Activated CD4-positive, alpha-beta T cell treated with anti-CD3 and anti-CD28 coated beads for 48 hours (primary cell): Measurements from ENCODE around the gene HID1.
"Not testable (repeated sequence)": the region's sequence is repeated elsewhere in the genome, so short reads cannot be mapped to it uniquely, and the experiment has no call there.

ENCODE experiments used
- DNase-seq: peaks from one replicate; pipeline ENCODE4 v3.0.0-alpha.2; 2020

The HID1 gene

DNA sequence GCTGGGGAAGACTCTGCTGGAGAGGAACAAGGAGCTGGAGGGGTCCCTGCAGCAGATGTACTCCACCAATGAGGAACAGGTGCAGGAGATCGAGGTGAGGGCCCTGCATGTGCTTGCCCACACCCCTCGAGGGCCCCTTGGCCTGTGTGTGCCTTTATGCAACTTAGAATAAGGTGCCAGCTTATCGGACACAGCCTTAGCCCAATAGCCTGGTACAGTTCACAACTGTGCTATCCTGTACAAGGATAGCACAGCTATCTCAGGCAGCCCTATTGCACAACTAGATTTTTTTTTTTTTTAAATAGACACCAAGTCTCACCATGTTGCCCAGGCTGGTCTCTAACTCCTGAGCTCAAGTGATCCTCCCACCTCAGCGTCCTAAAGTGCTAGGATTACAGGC is 27.0 kb upstream of the HID1 start:
- DNase-seq: no peak

- DNase-seq: no peak
Measured at GRCh38 chr17:74998783-74999182, 26.2 kb upstream of the HID1 start.

DNA sequence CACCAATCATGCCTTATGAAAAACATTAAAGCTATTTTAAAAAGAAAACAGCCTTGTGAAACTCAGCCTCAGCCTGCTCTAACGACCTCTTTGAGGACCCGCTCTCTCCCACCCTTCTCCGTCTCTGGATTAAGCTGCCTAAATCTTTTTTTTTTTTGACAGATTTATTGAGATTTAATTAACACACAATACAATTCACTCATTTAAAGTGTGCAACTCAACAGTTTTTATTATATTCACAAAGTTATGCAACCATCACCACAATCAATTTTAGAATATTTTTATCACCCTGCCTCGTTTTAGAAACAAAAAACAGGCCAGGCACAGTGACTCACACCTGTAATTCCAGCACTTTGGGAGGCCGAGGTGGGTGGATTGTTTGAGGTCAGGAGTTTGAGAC is 23.3 kb upstream of the HID1 start:
- DNase-seq: no peak

DNA sequence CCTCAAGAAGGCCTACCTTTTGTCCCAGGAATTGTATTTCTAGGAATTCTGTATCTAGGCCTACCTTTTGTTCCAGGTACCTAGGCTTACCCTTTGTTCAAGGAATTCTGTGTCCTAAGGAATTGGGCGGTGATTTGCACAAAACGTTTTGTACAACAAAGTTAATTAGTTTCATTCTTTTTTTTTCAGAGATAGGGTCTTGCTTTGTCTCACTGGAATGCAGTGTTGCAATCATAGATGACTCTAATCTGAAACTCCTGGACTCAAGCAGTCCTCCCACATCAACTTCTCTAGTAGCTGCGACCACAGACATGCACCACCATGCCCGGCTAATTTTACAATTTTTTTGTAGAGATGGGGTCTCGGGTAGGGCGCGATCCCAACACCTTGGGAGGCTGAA is 21.9 kb upstream of the HID1 start:
- DNase-seq: no peak

DNA sequence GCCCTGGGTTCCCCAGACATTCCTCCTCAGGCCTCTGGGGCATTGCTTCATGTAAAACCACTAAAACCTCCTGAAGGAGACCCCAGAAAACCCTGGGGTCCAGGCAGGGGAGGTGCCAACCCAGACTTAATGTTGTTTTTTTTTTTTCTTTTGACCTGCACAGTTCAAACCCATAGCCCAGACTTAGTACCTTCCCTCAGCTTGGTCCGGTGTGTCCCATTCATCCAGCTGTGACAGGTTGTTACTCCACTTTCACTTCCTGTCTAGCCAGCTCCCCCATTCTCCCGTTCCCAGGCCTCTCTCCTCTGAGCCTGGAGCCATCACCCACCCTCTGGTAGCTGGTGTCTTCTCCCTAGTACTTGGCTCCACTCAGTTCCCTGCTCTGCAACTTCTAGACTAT is 19.7 kb upstream of the HID1 start:
- DNase-seq: no peak

GRCh38 chr17:74990581-74991105 is 18.1 kb upstream of the HID1 start:
- DNase-seq: no peak

DNA sequence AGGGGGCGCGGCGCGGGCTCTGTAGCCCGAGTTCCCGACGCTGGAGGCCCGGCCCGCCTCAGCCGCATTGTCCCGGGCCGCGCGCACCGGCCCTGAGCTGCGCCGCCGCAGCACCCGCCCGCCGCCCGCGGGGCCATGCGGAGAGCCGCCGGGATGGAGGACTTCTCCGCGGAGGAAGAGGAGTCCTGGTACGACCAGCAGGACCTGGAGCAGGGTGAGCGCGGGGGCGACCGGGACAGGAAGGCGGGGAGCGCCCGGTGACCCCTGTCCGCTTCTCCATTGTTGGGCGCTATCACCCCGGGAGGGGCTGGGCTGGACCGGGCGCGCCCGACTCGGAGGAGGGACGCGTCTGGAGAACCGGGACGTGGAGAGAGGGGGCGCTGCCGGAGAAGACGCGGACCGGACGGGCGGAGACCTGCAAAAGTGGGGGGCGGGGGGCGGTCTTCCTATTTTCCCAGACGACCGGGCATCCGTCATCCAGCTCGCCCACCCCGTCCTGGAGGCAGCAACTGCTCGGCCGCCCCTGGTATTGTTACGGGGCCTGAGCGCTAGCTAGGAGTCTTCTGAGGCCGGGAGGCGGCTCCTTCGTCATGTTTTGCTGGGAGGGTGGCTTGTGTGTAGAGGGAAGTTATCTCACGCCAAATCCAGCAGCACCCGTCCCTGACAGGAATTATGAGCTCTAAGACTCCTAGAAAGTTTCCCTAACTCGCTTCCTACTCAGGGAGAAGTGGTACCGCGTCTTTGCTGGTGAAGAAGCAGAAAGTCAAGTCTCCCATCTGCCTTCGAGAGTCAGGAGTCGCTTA is 15.6 kb upstream of the HID1 start:
- peak; percentile 17 for DNase-seq

- peak; percentile 94 for DNase-seq
Measured at GRCh38 chr17:74987418-74987908, 14.9 kb upstream of the HID1 start, which contains the start of gene CDR2L. Gene CDR2L (plus strand): TSS chr17:74987632. CDS start chr17:74988044, 412 bp downstream.

GRCh38 chr17:74986206-74986576 is 13.6 kb upstream of the HID1 start:
- no peak for DNase-seq

- not testable (repeated sequence) for DNase-seq
Measured at GRCh38 chr17:74982663-74983313, 10.2 kb upstream of the HID1 start.

GRCh38 chr17:74981979-74982662 is 9.6 kb upstream of the HID1 start:
- peak; percentile 81 for DNase-seq

DNA sequence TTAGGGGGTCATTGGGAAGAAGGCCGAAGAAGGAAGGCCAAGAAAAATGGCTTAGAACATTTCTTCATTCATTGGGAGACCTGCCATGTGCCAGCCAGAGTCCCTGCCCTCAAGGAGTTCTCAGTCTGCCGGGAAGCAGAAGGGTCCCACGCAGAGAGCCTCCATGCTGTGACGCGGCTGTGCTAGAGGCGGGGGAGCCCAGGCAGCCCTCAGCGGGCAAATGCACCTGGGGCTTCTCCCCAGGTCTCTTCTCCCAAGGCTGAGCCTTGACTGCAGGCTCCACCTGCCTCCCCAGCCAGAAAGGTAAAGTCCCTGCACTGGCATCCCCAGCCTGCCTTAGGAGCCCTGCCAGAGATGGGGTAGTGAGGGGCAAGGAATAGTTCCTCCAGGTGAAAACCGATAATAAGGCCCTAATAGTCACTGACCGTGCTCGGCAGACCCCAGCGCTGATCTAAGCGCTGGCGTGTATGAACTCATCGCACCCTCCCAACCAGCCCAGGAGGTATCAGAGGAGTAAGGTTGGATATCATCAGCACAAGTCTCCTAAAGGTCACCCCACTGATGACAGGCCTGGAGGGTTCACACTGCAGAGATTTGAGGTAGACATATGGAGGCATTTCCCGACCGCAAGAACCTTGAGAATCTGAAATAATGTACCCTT is 8.9 kb upstream of the HID1 start:
- no peak for DNase-seq

- DNase-seq: no peak
Measured at GRCh38 chr17:74979408-74980146, 7.0 kb upstream of the HID1 start.

GRCh38 chr17:74978240-74978639 is 5.7 kb upstream of the HID1 start:
- DNase-seq: no peak

- DNase-seq: no peak
Measured at GRCh38 chr17:74977802-74978201, 5.2 kb upstream of the HID1 start.

GRCh38 chr17:74975943-74976342 is 3.4 kb upstream of the HID1 start:
- no peak for DNase-seq

GRCh38 chr17:74972973-74973328 is 392 bp upstream of the HID1 start:
- no peak for DNase-seq

GRCh38 chr17:74971842-74972106 is 785 bp downstream of the HID1 start:
- no peak for DNase-seq

DNA sequence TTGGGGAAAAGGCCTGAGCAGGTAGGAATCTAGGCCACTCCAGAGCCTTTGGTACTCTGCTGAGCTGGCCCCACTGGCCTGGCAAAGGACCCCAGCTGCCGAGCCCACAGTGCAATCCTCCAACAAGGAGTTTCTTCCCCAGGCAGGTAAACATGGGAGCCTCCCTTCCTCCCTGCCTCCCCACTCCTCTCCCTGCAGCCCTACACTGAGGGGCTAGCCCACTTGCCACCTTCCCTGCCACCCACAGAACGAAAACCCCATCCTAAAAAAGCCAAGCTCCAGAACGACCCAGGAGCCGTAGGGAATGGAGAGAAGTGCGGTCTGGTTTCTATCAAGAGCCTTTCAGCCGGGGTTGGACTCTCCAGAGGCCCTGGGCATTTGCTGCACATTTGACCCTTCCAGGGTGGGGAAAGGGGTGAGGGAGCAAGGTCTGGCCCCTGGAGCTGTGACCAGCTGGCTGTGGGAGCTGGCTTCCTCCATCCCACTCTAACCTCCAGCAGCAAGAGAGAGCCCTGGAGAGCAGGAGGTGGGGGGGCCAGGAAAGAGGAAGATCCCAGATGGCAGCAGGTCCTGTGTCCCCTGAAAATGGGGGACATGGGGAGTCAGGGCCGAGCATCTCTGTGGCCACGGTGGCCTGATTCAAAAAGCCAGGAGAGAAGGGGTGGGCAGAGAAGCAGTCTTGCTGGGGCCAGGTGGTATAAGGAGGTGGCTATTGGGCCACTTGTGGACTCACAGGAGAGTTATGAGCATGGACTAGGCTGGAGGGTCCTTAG is 1.3 kb downstream of the HID1 start:
- DNase-seq: no peak

GRCh38 chr17:74970395-74970794 is 2.2 kb downstream of the HID1 start:
- DNase-seq: no peak

DNA sequence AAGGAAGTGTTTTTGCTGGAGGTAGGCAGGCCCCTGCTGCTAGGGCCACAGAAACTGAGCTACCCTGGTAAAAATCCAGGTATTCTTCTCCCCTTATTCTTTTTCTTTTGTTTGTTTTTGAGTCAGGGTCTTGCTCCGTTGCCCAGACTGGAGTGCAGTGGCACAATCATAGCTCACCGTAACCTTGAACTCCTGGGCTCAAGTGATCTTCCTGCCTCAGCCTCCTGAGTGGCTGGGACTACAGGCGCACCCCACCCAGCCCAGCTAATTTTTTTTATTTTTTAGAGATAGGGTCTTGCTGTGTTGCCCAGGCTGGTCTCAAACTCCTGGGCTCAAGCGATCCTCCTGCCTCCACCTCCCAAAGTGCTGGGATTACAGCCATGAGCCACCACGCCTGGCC is 3.1 kb downstream of the HID1 start:
- DNase-seq: not testable (repeated sequence)

DNA sequence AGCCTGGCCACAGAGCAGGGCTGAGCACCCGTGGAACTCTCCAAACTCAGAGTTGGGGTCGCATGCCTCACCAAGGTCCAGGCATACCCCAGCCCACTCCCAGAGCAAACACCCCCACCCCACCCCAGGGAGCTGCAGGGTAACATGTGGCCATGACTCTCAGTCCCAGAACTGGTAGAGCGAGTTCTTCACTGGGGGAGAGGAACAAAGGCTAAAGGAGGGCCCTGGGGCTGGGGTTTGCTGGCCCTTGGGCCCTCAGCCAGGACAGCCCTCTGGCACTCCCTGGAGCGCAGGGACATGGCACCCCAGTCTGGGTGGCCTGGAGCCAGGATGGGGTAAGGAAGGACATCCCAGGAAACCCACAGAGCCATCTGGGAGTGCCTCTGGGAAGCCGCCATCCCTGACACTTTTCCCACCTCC is 4.2 kb downstream of the HID1 start:
- no peak for DNase-seq
